H1 (cell line): Measurements from ENCODE around the gene NASP. TPM values are rescaled to one million over a fixed set of nuclear protein-coding genes. Genes with fewer than 3 reads are reported as not detected.

ENCODE experiments used
- CREB1 ChIP-seq: IDR thresholded peaks from 2 replicates; pipeline ENCODE4 v1.6.1; 2012; ENCODE audit warnings: inconsistent platforms
- EGR1 ChIP-seq: IDR thresholded peaks from 2 replicates; pipeline ENCODE4 v1.6.1; 2011; ENCODE audit warnings: low read depth, low read length, borderline replicate concordance
- FOSL1 ChIP-seq: IDR thresholded peaks from 2 replicates; pipeline ENCODE4 v1.6.1; 2011; ENCODE audit warnings: mild to moderate bottlenecking, low read depth, low read length, moderate library complexity; ENCODE audit not compliant: insufficient read depth
- RAD21 ChIP-seq, 2 experiments: IDR thresholded peaks in 1 of 2; conservative IDR thresholded peaks in 1 of 2; 2 replicates each; pipeline ENCODE4 v1.6.1; 2011; ENCODE audit warnings: low read depth in 2 of 2, low read length in 2 of 2, improper control_type of control experiment in 1 of 2, inconsistent platforms in 1 of 2, mild to moderate bottlenecking in 1 of 2, moderate library complexity in 1 of 2
- polyA plus RNA-seq, 7 experiments: library from polyadenylated mRNA; depleted of rRNA in 3 of 7; stranded (reverse) in 5 of 7; unstranded in 2 of 7; fragments of >200 nt in 5 of 7; fragments of 200-250 nt in 2 of 7; gene quantifications; 1 replicate in 5 of 7; 2 replicates in 1 of 7; 4 replicates in 1 of 7; pipeline versions ENCODE4 v1.2.1 to v1.2.3, GENCODE V29; 2011 to 2013; ENCODE audit warnings: missing spikeins in 2 of 7, mixed read lengths in 2 of 7
- total RNA-seq: library from RNA; stranded (reverse); fragmentation: NEBNext Ultra II Directional; extraction: Animal tissue kit (Norgen Biotek cat#: 25700); gene quantifications from 2 replicates; pipeline ENCODE4 v1.2.1, GENCODE V29; 2021
- TF ChIP-seq, protein P1 (sequence below): IDR thresholded peaks from 2 replicates; pipeline ENCODE4 v1.6.1; 2012; ENCODE audit warnings: inconsistent platforms

Gene NASP
- total and polyA plus RNA-seq, 2 of the 8 experiments (the other 6 are each of a cell fraction or from before 2014, with no cell fraction given), result 263 to 647 TPM

- TF ChIP-seq CREB1 (no peak), FOSL1 (no peak), EGR1 (no peak), RAD21 (IDR thresholded peaks at IDR 0.05 in 1 of 2, conservative IDR thresholded peaks at IDR 0.05 in 1 of 2; ENCODE audit: low read depth in 2 of 2, low read length in 2 of 2) (no peak)
- TF ChIP-seq, protein P1, sequence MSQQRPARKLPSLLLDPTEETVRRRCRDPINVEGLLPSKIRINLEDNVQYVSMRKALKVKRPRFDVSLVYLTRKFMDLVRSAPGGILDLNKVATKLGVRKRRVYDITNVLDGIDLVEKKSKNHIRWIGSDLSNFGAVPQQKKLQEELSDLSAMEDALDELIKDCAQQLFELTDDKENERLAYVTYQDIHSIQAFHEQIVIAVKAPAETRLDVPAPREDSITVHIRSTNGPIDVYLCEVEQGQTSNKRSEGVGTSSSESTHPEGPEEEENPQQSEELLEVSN, result no peak
These were observed 33.8 kb downstream of the NASP start (continued) for GRCh38 chr1:45617618-45618017.
